ENCODE results near the gene ACBD6.
A peak's percentile ranks its signal among the peaks of the same experiment; 100 is the strongest.
"Not testable (repeated sequence)": the region's sequence is repeated elsewhere in the genome, so short reads cannot be mapped to it uniquely, and the experiment has no call there.

The ACBD6 gene, protein sequence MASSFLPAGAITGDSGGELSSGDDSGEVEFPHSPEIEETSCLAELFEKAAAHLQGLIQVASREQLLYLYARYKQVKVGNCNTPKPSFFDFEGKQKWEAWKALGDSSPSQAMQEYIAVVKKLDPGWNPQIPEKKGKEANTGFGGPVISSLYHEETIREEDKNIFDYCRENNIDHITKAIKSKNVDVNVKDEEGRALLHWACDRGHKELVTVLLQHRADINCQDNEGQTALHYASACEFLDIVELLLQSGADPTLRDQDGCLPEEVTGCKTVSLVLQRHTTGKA

DNA sequence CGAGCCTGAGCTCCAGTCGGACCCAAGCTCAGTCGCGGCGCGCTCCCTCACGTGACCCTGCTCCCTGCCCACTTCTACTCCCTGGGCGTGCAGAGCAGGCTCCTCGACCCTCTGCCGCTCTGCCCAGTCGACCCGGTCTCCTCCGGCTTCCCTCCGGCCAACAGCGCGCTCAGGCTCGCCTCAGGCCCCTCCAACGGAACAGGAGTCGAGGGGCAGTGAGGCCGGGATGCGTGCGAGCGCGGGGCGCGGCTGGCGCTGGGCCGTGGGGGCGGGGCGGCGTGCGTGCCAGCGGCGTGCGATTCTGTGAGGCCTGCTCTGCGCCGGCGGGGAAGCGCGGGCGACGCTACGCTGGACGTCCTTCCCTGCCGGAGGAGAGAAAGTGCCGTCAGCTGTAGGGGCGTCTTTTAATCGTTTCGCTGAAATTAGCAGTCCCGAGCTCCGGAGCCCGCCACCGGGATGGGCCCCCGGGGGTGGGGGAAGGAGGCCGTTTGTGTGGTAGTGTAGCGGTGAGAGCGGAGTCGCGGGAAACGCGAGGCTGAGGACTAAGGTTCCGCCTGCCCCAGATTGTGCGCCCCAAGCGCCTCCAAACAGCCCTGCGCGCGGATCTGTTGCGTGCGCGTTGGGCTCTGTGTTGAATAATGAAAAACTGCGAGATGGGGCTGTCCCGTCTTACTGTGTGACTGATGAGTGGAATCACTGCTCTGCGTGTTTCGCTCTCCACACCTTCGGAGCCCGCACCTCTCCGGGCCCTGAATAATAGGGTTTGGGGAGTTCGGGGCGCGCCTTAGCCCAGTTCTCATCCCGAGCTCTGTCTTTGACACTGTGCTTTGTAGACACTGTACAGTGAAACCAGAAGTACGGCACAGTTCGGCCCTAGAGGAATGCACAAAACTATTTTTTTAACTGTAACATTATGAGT, at the start of gene ACBD6:
TSS of gene ACBD6 (minus strand) at position 217 of the 919 bp plus-strand sequence. CDS start 311 bp downstream, outside the sequence.
- Mint-ChIP-seq H3K4me1 (ENCODE audit: low read depth) (peaks cover 24% of the 10 kb centered on the region), H3K27ac (peak within 1 kb of the TSS; percentile 92)
- intact Hi-C loops (cut with micrococcal nuclease), result no loop called here

DNA sequence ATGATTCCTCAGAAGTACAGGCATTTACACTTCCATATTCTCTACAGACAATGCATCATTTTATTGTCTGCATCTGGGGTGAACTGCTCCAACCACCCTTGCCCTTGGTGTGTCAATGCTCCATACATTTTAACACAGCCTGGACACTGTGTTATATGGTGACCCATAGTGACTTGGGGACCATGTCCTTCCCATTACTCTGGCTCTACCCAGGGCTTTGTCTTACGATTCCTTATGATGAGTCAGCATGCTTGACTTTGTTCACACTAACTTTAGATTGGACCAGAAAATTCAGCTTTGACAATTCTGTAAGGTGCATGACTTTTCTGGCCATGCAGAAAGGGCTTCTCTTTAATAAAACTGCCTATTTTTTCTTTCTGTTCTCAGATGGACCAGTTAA, 49.6 kb upstream of the ACBD6 start:
- Mint-ChIP-seq H3K27me3 (no peaks in the 10 kb centered on the region), H3K27ac (no peak overlapping the region)
- intact Hi-C loops (cut with micrococcal nuclease), result no loop called here

More for the DNA sequence above, at the start of gene ACBD6:
- Mint-ChIP-seq H3K9me3 (no peaks in the 10 kb centered on the region), H3K27me3 (no peaks in the 10 kb centered on the region), H3K36me3 (ENCODE audit: low read depth) (peaks cover 13% of the 10 kb centered on the region), H3K4me3 (peak within 1 kb of the TSS; percentile 98)

DNA sequence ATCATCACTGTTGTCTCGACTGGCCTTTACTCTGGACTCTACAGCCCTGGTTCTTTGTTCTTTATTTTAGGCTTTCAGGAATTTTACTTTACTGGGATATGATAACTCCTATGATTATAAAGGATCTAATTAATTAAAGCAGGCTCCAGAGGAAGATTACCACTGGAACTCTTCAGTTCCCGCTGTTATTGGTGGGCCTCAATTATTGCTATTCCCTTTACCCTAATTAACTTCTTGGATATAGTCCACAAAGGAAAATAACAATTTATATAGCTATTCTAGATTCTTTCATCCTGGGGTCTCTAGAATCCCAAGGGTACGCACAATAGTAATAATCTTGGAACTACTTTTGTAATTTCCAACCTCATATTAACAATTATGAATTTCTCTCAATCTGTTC, 47.9 kb upstream of the ACBD6 start:
- Mint-ChIP-seq H3K4me3 (no peak overlapping the region), H3K27me3 (no peaks in the 10 kb centered on the region), H3K27ac (no peak overlapping the region), H3K9me3 (no peaks in the 10 kb centered on the region), H3K4me1 (ENCODE audit: low read depth) (no peaks in the 10 kb centered on the region), H3K36me3 (ENCODE audit: low read depth) (no peaks in the 10 kb centered on the region)
- intact Hi-C loops (cut with micrococcal nuclease), result no loop called here

More for the DNA sequence above, 49.6 kb upstream of the ACBD6 start:
- no peaks in the 10 kb centered on the region for H3K4me1 Mint-ChIP-seq (ENCODE audit: low read depth)
- H3K4me3 Mint-ChIP-seq, result no peak overlapping the region
- H3K9me3 Mint-ChIP-seq, result no peaks in the 10 kb centered on the region
- H3K36me3 Mint-ChIP-seq (ENCODE audit: low read depth), result no peaks in the 10 kb centered on the region

DNA sequence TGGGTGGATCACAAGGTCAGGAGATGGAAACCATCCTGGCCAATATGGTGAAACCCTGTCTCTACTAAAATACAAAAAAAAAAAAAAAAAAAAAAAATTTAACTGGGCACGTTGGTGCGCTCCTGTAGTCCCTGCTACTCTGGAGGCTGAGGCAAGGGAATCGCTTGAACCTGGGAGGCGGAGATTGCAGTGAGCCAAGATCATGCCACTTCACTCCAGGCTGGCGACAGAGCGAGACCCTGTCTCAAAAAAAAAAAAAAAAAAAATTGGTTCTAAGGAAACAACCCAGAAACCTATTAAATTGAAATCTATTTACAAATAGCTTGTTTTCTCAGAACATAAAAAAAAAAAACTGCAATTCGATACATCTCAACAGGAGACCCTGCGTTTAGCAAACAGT, 47.4 kb upstream of the ACBD6 start:
- H3K4me3 Mint-ChIP-seq; H3K4me1 Mint-ChIP-seq (ENCODE audit: low read depth); intact Hi-C loops (cut with micrococcal nuclease); H3K9me3 Mint-ChIP-seq; H3K27ac Mint-ChIP-seq; H3K36me3 Mint-ChIP-seq (ENCODE audit: low read depth); H3K27me3 Mint-ChIP-seq: not testable (repeated sequence)

DNA sequence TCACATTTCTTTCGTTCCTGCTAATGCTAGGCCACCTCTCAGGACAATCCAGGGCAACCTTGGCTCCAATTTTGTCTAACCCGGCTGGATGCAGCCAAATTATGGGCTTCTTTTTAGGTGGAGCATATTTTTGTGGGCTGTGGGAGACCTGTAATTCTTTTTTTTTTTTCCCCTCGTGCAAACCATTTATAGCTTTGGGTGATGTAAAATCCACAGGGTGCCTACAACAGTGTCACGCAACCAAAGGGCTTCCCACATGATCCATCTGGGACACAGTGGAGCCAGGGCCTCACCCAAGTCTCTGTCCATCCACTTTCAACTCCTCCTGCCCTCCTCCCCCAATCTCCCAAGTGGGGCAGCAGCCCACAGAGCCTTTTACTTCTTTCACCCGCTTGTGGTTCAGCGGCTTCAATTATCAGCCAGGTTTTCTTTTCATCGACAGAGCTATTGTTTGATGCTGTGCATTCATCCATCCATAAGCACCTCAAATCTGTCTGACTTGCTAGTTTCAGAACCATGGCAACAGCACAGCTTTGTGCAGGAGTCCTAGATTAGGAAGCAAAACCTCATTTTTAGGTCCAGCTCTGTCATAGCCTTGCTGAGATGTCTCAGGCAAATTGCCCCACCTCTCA, 46.4 kb upstream of the ACBD6 start:
- H3K27ac Mint-ChIP-seq, result no peak overlapping the region
- intact Hi-C loops (cut with micrococcal nuclease), result no loop called here
- H3K9me3 Mint-ChIP-seq, result no peaks in the 10 kb centered on the region
- no peak overlapping the region for H3K4me3 Mint-ChIP-seq
- no peaks in the 10 kb centered on the region for H3K4me1 Mint-ChIP-seq (ENCODE audit: low read depth)
- H3K36me3 Mint-ChIP-seq (ENCODE audit: low read depth), result no peaks in the 10 kb centered on the region
- no peaks in the 10 kb centered on the region for H3K27me3 Mint-ChIP-seq

DNA sequence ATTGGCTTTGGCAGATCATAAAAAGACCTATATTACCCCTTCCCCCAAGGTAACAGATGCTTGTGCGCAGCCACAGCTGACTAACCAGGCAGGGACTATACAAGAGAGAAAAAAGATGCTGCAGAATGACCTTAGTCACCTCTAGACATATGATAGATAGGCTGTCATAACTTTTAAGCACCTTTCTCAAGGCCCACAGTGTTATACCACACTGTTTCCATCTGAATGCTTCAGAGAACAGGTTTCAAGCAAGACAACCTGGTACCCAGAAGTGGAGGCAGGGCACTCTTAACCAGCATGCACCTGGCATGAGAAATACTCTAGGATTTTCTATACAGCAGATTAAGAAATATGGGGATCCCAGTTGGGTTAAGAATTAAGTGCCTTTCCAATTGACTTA, 43.6 kb upstream of the ACBD6 start:
- H3K27ac Mint-ChIP-seq, result no peak overlapping the region
- no peaks in the 10 kb centered on the region for H3K27me3 Mint-ChIP-seq
- intact Hi-C loops (cut with micrococcal nuclease), result no loop called here

DNA sequence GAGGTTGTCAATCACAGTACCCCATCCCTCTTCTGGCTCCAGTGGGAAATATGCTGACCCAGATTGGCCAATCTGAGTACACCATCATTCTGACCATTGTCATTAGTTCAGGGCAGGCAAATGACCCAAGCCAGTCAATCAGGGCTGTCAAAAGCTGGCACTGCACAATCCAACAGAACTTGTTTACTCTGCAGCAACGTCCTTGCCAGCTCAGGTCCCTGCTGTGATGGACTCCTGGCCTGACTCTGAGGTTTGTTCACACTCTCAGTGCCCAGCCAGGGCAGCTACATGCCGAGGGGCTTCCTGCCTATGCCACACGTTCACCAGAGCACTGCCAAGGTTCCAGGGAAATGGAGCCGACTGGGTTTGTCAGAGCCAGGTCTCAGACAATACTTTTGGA, 41.7 kb upstream of the ACBD6 start:
- Mint-ChIP-seq H3K27me3 (no peaks in the 10 kb centered on the region), H3K4me1 (ENCODE audit: low read depth) (no peaks in the 10 kb centered on the region), H3K27ac (no peak overlapping the region), H3K9me3 (no peaks in the 10 kb centered on the region), H3K4me3 (no peak overlapping the region), H3K36me3 (ENCODE audit: low read depth) (no peaks in the 10 kb centered on the region)
- intact Hi-C loops (cut with micrococcal nuclease), result no loop called here

More for the DNA sequence above, 43.6 kb upstream of the ACBD6 start:
- no peak overlapping the region for H3K4me3 Mint-ChIP-seq
- no peaks in the 10 kb centered on the region for H3K4me1 Mint-ChIP-seq (ENCODE audit: low read depth)
- H3K36me3 Mint-ChIP-seq (ENCODE audit: low read depth), result no peaks in the 10 kb centered on the region
- no peaks in the 10 kb centered on the region for H3K9me3 Mint-ChIP-seq

DNA sequence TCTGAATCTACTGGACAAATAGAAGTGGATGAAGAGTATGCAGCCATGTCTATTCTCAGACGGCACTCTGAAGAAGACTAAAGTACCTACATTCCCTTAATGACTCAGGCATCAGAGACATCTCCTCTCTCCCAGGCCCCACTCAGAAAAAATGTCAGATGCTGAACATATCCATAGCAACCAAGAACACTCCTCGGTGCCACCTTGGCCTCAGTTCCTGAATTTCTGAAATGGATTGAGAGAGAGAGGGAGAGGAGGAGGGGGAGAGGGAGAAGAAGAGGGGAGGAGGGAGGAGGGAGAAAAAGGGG, 40.4 kb upstream of the ACBD6 start:
- no peak overlapping the region for H3K27ac Mint-ChIP-seq

DNA sequence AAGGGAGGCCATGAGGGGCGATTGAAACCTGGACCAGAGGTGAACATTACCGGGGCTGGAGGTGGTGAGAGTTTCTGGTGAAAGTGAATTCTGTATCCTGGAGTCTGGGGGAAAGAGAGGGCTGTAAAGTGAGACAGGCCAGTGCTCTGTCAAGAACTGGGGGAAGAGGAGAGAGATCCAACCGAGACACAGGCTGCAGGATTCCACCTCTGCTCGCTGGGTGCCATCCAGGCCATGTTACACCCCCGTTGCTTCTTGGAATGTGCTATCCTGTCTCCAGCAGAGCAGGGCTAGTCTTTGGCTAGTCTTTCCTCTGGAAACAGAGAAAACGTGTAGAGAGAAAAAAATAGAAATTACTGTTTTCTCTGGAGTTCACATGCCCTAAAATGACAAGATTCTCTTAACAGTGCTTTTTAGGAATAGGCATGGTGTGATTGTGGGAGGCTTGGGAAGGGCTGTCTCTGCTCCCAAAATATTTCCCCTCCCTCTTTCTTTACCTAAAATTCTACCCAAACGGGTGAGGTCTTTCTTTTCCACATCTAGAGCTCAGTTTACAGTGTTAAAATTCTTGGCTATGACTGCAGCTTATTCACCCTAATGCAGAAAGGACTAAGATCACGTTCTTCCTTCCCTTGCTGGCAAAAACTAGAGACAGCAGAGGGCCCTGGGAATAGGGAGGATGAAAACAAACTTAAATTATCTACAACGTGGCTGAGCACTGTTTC, 39.9 kb upstream of the ACBD6 start:
- Mint-ChIP-seq H3K27ac (no peak overlapping the region), H3K4me1 (ENCODE audit: low read depth) (no peaks in the 10 kb centered on the region), H3K36me3 (ENCODE audit: low read depth) (no peaks in the 10 kb centered on the region), H3K4me3 (no peak overlapping the region), H3K9me3 (no peaks in the 10 kb centered on the region), H3K27me3 (no peaks in the 10 kb centered on the region)
- intact Hi-C loops (cut with micrococcal nuclease), result no loop called here

More for the DNA sequence above, 40.4 kb upstream of the ACBD6 start:
- intact Hi-C loops (cut with micrococcal nuclease), result no loop called here
- Mint-ChIP-seq H3K4me1 (ENCODE audit: low read depth) (no peaks in the 10 kb centered on the region), H3K4me3 (no peak overlapping the region), H3K36me3 (ENCODE audit: low read depth) (no peaks in the 10 kb centered on the region), H3K9me3 (no peaks in the 10 kb centered on the region), H3K27me3 (no peaks in the 10 kb centered on the region)

DNA sequence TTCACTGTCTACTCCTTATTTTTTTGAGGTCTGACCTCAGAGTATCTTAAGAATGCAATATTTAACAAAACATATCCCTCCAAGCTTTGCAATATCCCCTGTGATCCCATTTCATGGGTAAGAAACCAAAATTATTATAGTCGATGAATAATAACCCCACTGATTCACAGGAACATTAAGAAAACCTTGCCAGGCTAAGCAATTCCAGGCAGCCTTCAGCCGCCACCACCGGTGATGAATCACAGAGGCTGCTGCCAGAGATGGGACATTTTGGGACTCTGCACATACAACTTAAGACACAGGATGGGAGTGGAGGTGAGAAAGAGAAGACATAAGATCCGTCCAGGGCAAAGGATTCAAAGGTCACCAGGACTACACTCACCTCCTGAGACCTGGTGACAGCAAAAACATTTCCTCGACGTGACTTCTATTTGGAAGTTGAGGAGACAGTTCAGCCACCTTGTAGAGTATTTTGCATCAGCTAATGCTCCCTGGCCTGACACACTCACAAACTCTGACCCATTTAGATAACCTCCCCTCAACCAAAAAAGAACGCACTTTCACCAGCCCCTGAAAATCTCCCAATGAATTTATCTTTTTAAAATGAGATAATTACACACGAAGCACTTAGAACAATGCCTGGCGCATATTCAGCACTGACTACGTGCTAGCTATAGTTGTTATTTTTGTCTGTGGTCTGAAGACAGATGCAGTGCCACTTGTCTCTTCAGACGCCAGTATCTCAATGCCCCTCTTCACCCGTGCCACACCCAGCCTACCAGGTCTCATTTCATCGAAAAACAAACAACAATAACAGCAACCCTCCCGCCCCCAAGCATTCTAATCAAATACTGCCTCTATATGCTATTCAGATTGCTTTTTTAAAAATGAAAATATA, 38.6 kb upstream of the ACBD6 start:
- H3K9me3 Mint-ChIP-seq, result no peaks in the 10 kb centered on the region
- no peak overlapping the region for H3K27ac Mint-ChIP-seq
- H3K4me1 Mint-ChIP-seq (ENCODE audit: low read depth), result no peaks in the 10 kb centered on the region
- intact Hi-C loops (cut with micrococcal nuclease), result no loop called here
- H3K27me3 Mint-ChIP-seq, result peaks cover 1% of the 10 kb centered on the region
- no peak overlapping the region for H3K4me3 Mint-ChIP-seq
- H3K36me3 Mint-ChIP-seq (ENCODE audit: low read depth), result no peaks in the 10 kb centered on the region

DNA sequence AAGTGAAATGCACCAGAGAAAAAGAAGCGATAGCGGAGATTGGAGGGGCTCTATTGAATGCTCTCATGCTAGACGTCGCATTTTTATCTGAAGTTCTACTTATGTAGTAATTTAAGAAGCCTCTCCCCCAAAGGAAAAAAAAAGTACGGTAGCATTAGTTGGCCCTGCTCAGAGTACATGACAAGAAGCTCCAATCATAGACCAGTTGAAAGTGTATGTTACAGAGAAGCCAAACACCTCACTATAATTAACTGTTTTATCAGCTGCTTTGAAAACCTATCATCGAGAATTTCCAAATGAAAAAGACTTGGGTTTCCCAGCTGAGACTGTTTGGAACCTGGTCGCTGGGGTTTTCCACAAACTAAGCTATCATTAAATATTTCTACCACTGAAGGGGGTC, 36.8 kb upstream of the ACBD6 start:
- Mint-ChIP-seq H3K36me3 (ENCODE audit: low read depth) (no peaks in the 10 kb centered on the region), H3K4me1 (ENCODE audit: low read depth) (no peaks in the 10 kb centered on the region), H3K4me3 (no peak overlapping the region), H3K27me3 (peaks cover 4% of the 10 kb centered on the region), H3K9me3 (no peaks in the 10 kb centered on the region), H3K27ac (no peak overlapping the region)
- intact Hi-C loops (cut with micrococcal nuclease), result no loop called here

DNA sequence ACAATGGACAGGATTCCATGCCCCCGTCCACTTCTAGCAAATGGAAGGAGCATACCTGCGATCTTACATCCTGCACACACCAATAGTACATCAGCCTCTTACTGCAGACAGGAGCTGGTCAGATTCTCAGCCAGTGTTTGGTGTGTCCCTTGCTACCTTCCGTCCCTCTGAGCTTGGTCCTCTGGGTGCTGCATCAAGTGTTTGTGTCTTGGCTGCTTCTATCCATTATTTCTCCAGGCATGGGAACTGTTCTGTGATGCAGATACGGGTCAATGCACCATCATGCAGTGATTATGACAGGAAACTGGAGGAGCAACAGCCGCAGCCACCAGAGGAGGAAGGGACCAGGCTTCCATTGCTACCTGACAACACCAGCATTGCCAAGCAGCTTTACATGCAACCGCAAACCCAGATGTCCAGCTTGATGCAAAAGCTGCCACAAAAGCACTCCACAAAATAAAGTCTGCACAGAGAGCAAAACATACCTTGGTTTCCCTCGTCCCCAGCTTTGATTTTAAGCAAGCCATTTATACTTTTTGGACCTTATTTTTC, 34.5 kb upstream of the ACBD6 start:
- H3K4me3 Mint-ChIP-seq, result no peak overlapping the region
- H3K27me3 Mint-ChIP-seq, result peaks cover 4% of the 10 kb centered on the region
- H3K36me3 Mint-ChIP-seq (ENCODE audit: low read depth), result no peaks in the 10 kb centered on the region
- intact Hi-C loops (cut with micrococcal nuclease), result no loop called here
- no peak overlapping the region for H3K27ac Mint-ChIP-seq
- H3K9me3 Mint-ChIP-seq, result no peaks in the 10 kb centered on the region
- H3K4me1 Mint-ChIP-seq (ENCODE audit: low read depth), result no peaks in the 10 kb centered on the region
